ENCODE results near the gene CENPK.

The CENPK gene

DNA sequence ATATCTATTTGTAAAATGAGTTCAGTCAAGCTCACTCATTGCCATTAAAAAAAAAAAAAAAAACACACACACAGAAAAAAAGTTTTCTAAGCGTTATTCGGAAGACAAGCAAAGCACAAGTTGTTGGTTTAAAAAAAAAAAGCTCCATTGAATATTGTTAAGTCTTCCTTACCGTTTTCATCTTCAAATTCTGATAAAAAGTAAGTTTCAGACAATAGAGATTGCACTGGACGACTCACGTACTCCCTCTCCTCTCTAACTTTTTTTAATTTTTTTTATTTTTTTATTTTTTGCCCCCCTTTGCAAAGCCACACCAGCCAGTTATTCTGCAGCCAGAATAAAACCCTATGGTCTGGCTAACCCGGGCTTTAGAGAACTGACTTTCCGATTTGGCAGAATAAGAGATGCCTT lies 81.8 kb downstream of the CENPK start:
- Histone ChIP-seq H3K27me3 (ENCODE audit: control insufficient read depth, insufficient read depth, low read length) (no peaks in the 10 kb centered on the region), H3K27ac (ENCODE audit: low read length) (no peak overlapping the region), H3K4me1 (ENCODE audit: control insufficient read depth, insufficient read depth, low read length) (0 out of 2 replicates have a peak, but pooled peaks cover 1% of the 10 kb centered on the region), H3K9me3 (ENCODE audit: control insufficient read depth, insufficient read depth, low read length) (no peaks in the 10 kb centered on the region), H3K4me3 (ENCODE audit: low read length) (peak overlapping the region; percentile 14; the same call in 1 of the 2 replicates), H3K36me3 (ENCODE audit: control insufficient read depth, insufficient read depth, low read length) (no peaks in the 10 kb centered on the region)
- DNase-seq (ENCODE audit: low read depth, low spot score): no peak
- WGBS (ENCODE audit: insufficient coverage, insufficient read length): no CpG with 5 or more reads among the region's 7 CpGs

DNA sequence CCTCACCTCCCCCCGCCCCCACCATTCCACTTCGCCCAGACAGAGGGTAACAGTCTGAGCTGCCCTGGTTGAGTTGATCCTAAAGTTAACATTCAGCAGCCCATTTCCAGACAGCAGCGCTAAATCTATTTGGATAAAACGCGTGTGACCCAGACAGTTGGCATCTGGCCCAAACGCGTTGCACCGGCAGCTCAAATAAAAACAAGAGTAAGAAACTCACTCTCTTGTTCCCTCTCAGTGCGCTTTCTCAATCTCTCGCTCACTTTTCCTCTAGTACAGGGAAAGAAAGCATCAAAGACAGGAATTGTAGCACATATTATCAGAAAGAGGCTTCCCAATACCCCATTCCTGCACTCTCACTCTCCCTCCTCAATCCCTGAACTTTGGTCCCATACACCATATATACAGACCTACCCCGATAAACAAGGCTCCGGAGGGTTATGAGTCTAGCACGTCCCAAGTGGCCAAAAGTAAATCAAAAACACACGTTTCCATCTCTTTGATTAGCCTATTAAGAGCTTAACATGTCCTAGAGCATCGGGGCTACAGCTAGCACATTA lies 82.6 kb downstream of the CENPK start:
- Histone ChIP-seq H3K4me3 (ENCODE audit: low read length) (peak overlapping the region; percentile 33; the same call in 1 of the 2 replicates), H3K4me1 (ENCODE audit: control insufficient read depth, insufficient read depth, low read length) (0 out of 2 replicates have a peak, but pooled peaks cover 1% of the 10 kb centered on the region), H3K27me3 (ENCODE audit: control insufficient read depth, insufficient read depth, low read length) (no peaks in the 10 kb centered on the region), H3K27ac (ENCODE audit: low read length) (no peak overlapping the region), H3K9me3 (ENCODE audit: control insufficient read depth, insufficient read depth, low read length) (no peaks in the 10 kb centered on the region), H3K36me3 (ENCODE audit: control insufficient read depth, insufficient read depth, low read length) (no peaks in the 10 kb centered on the region)
- DNase-seq (ENCODE audit: low read depth, low spot score): no peak
- WGBS (ENCODE audit: insufficient coverage, insufficient read length): no CpG with 5 or more reads among the region's 15 CpGs

DNA sequence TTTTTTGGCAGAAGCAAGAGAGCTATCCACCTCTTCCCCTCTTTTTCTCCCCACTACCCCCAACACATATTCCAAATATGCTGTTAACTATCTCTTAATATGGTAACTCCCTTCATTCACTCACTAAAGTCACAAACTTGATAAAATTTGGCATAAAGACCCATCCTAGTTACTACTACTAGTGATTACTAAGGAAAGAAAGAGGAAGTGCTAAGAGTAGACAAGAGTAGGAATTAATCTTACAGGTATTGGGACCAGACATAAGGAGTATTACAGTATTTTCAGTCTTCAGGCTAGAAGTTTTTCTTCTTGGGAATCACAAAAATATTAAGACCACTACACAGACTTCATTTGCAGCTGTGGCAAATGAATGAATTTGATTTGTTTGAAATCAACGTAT lies 83.4 kb downstream of the CENPK start:
- WGBS (ENCODE audit: insufficient coverage, insufficient read length): no CpG with 5 or more reads among the region's 1 CpG
- no peak for DNase-seq (ENCODE audit: low read depth, low spot score)
- no peaks in the 10 kb centered on the region for H3K27me3 ChIP-seq (ENCODE audit: control insufficient read depth, insufficient read depth, low read length)
- no peak overlapping the region for H3K4me3 ChIP-seq (ENCODE audit: low read length)
- H3K4me1 ChIP-seq (ENCODE audit: control insufficient read depth, insufficient read depth, low read length): 0 out of 2 replicates have a peak, but pooled peaks cover 1% of the 10 kb centered on the region
- no peaks in the 10 kb centered on the region for H3K9me3 ChIP-seq (ENCODE audit: control insufficient read depth, insufficient read depth, low read length)
- H3K27ac ChIP-seq (ENCODE audit: low read length): no peak overlapping the region
- no peaks in the 10 kb centered on the region for H3K36me3 ChIP-seq (ENCODE audit: control insufficient read depth, insufficient read depth, low read length)

DNA sequence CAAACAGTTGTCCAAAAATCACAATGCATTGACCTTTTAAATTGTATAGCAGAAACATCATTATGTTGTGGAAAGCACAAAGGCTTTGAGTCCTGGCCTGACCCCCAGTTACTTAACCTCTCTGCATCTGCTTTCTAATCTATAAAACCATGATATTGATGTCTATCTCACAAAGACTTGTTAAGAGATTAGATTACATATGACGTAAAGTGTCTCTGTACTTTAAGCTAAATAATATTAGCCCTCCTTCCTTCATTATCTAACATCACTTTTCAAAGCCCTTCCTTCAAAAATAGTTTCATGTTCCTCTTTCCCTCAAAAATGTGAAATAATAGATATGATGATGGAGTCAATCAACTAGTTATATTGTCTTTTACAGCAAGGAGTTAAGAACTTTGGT lies 84.6 kb downstream of the CENPK start:
- no peaks in the 10 kb centered on the region for H3K36me3 ChIP-seq (ENCODE audit: control insufficient read depth, insufficient read depth, low read length)
- WGBS (ENCODE audit: insufficient coverage, insufficient read length): no CpG with 5 or more reads among the region's 1 CpG
- no peak overlapping the region for H3K27ac ChIP-seq (ENCODE audit: low read length)
- DNase-seq (ENCODE audit: low read depth, low spot score): no peak
- H3K4me3 ChIP-seq (ENCODE audit: low read length): no peak overlapping the region
- H3K4me1 ChIP-seq (ENCODE audit: control insufficient read depth, insufficient read depth, low read length): 0 out of 2 replicates have a peak, but pooled peaks cover 1% of the 10 kb centered on the region
- H3K9me3 ChIP-seq (ENCODE audit: control insufficient read depth, insufficient read depth, low read length): no peaks in the 10 kb centered on the region
- no peaks in the 10 kb centered on the region for H3K27me3 ChIP-seq (ENCODE audit: control insufficient read depth, insufficient read depth, low read length)

DNA sequence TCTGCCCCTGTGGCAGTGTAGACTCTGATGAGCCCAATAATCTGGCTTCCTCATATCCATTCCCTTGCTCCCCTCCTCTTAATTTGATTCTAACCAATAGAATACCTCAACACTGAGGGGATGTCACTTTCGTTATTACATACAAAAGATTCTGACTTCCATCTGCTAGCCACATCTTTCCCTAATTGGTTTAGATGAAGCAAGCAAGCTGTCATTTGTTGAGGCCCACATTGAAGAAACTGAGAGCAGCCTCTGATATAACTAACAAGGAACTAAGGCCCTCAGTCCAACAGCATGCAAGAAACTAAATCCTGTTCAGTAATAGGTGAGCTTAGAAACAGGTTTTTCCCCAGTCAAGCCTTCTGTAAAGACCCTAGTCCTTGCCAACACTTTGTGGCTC lies 87.1 kb downstream of the CENPK start:
- H3K4me3 ChIP-seq (ENCODE audit: low read length): no peak overlapping the region
- no peak for DNase-seq (ENCODE audit: low read depth, low spot score)

DNA sequence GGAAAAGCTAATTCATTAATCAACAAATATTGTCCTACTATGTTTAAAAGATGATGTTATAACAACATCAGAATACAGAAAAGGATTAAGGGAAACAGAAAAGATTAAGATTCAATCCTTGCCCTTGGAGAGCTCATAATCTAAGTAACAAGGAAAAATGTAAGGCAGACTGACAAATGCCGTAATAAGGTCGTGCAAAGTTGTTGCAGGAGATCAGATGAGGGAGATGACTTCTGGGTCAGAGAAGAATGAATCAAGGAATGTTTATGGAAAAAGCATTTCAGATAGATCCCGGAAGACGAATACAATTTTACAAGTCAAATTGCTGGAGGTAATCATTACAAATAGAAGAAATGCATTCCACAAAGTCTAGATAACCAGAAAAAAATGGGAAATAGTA lies 87.6 kb downstream of the CENPK start:
- no peaks in the 10 kb centered on the region for H3K4me1 ChIP-seq (ENCODE audit: control insufficient read depth, insufficient read depth, low read length)
- DNase-seq (ENCODE audit: low read depth, low spot score): no peak
- no peak overlapping the region for H3K4me3 ChIP-seq (ENCODE audit: low read length)
- no CpG with 5 or more reads among the region's 4 CpGs for WGBS (ENCODE audit: insufficient coverage, insufficient read length)
- H3K27ac ChIP-seq (ENCODE audit: low read length): no peak overlapping the region
- no peaks in the 10 kb centered on the region for H3K27me3 ChIP-seq (ENCODE audit: control insufficient read depth, insufficient read depth, low read length)
- H3K36me3 ChIP-seq (ENCODE audit: control insufficient read depth, insufficient read depth, low read length): no peaks in the 10 kb centered on the region
- H3K9me3 ChIP-seq (ENCODE audit: control insufficient read depth, insufficient read depth, low read length): no peaks in the 10 kb centered on the region

More for the DNA sequence above, 87.1 kb downstream of the CENPK start:
- Histone ChIP-seq H3K27me3 (ENCODE audit: control insufficient read depth, insufficient read depth, low read length) (no peaks in the 10 kb centered on the region), H3K4me1 (ENCODE audit: control insufficient read depth, insufficient read depth, low read length) (0 out of 2 replicates have a peak, but pooled peaks cover 1% of the 10 kb centered on the region), H3K27ac (ENCODE audit: low read length) (no peak overlapping the region), H3K36me3 (ENCODE audit: control insufficient read depth, insufficient read depth, low read length) (no peaks in the 10 kb centered on the region), H3K9me3 (ENCODE audit: control insufficient read depth, insufficient read depth, low read length) (no peaks in the 10 kb centered on the region)
- WGBS (ENCODE audit: insufficient coverage, insufficient read length): no CpG with 5 or more reads among the region's 1 CpG

DNA sequence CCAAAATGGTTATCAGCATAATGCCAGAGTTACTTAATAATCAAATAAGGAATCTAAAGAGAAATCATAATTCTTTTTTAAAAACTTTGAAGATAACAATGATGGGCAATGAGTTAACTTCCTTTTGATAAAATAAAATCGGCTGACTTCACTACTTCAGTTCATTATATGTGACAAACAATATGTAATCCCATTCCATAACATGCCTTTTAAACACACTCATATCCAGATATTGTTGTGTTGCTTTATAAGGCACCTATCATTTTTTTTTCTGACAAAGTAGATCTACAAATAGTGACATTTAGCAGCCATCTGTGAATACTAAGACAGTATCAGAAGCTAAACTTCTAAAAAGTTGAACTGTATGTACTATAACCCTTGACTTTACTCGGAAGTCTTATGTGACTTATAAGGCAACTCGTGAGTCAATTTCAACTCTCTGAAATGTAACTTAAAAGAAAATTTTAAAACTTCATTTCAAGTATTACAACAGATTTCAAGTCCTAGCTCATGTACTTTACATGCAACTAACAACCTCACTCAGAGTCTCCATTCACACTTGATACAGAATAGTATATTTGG lies 88.7 kb downstream of the CENPK start:
- DNase-seq (ENCODE audit: low read depth, low spot score): no peak
- H3K4me1 ChIP-seq (ENCODE audit: control insufficient read depth, insufficient read depth, low read length): no peaks in the 10 kb centered on the region
- H3K27me3 ChIP-seq (ENCODE audit: control insufficient read depth, insufficient read depth, low read length): no peaks in the 10 kb centered on the region
- no CpG with 5 or more reads among the region's 3 CpGs for WGBS (ENCODE audit: insufficient coverage, insufficient read length)
- no peaks in the 10 kb centered on the region for H3K36me3 ChIP-seq (ENCODE audit: control insufficient read depth, insufficient read depth, low read length)
- H3K27ac ChIP-seq (ENCODE audit: low read length): no peak overlapping the region
- no peak overlapping the region for H3K4me3 ChIP-seq (ENCODE audit: low read length)
- H3K9me3 ChIP-seq (ENCODE audit: control insufficient read depth, insufficient read depth, low read length): no peaks in the 10 kb centered on the region

DNA sequence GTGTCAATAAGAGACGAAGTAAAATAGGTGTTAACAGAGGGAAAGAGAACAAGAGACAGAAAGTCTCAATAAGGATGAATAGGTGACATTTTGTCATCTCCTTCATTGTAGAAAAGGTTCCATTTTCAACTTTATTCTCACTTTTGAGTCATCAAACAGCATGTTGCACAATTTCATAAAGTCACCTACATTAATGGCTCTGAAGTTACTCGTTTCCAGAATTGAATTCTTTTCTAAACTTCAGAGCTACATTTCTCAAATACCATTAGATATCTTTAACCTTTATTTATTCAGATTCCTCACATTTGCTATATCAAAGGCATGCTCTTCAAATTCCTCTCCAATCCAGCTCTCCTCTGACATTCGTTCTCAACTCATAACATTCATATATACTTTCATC lies 94.3 kb downstream of the CENPK start:
- DNase-seq (ENCODE audit: low read depth, low spot score): no peak
- Histone ChIP-seq H3K4me1 (ENCODE audit: control insufficient read depth, insufficient read depth, low read length) (no peaks in the 10 kb centered on the region), H3K4me3 (ENCODE audit: low read length) (no peak overlapping the region), H3K27ac (ENCODE audit: low read length) (no peak overlapping the region), H3K27me3 (ENCODE audit: control insufficient read depth, insufficient read depth, low read length) (no peaks in the 10 kb centered on the region), H3K9me3 (ENCODE audit: control insufficient read depth, insufficient read depth, low read length) (no peaks in the 10 kb centered on the region), H3K36me3 (ENCODE audit: control insufficient read depth, insufficient read depth, low read length) (no peaks in the 10 kb centered on the region)
- 100% methylated on average over 1 of the region's 3 CpGs for WGBS (ENCODE audit: insufficient coverage, insufficient read length)

All from iPS DF 6.9 (cell line).